A549 treated with AZD9567 at 1 μM for 4 hours (cell line): ENCODE results near the gene MFAP1. TPM values are rescaled to one million over a fixed set of nuclear protein-coding genes. Genes with fewer than 3 reads are reported as not detected.

ENCODE experiments used
- total RNA-seq: library from RNA; stranded (reverse); fragments of 200-300 nt; extraction: Qiagen RNA extraction; gene quantifications from 5 replicates; pipeline ENCODE4 v1.2.3, GENCODE V29; 2022; ENCODE audit not compliant: insufficient read depth

The MFAP1 gene, protein sequence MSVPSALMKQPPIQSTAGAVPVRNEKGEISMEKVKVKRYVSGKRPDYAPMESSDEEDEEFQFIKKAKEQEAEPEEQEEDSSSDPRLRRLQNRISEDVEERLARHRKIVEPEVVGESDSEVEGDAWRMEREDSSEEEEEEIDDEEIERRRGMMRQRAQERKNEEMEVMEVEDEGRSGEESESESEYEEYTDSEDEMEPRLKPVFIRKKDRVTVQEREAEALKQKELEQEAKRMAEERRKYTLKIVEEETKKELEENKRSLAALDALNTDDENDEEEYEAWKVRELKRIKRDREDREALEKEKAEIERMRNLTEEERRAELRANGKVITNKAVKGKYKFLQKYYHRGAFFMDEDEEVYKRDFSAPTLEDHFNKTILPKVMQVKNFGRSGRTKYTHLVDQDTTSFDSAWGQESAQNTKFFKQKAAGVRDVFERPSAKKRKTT
- 24.6 to 31.5 TPM (median 25.1 TPM) in 5 replicates for total RNA-seq

GRCh38 chr15:43824302-43825246 is at the start of gene MFAP1:
Gene MFAP1 (minus strand): TSS chr15:43824690. CDS start chr15:43824569, 121 bp downstream.

GRCh38 chr15:43826508-43827341 is 2.2 kb upstream of the MFAP1 start, which contains the start of gene WDR76:
Gene WDR76 (plus strand): TSS chr15:43827002. CDS start chr15:43827033, 31 bp downstream.

DNA sequence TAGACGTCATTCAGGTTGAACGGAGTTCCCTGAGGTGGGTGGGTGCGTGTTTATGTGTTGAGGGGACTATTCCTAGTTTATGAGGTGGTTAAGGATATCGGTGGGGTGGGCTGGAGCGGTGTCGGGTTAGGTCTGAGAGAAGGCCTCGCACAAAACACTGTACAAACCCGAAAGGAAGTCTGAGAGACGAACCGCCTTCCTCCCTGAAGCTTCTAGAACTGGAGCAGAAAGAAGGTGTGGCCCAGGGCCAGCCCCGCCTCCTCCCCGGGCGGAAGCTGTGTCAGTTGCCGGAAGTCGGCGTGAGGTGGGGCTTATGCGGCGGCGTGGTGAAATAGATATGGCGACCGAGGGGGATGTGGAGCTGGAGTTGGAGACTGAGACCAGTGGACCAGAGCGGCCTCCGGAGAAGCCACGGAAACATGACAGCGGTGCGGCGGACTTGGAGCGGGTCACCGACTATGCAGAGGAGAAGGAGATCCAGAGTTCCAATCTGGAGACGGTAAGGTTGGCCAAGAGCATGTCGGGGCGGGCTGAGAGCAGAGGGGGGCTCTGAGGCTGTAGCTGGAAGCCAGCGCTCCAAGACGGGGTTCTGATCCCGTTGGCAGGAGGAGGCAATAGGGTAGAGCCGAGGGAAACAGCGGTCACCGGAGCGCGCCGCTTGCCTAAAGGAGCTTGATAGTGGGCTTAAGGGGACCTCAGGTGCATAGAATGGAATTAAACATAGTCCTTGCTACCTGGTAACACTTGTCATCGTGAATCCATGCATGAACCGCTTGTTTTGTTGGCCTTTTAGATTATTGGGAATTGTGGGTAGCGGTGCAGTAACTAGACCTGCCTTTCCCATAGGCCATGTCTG is 24.0 kb downstream of the MFAP1 start, which contains the start of gene HYPK:
Gene HYPK (plus strand): TSS at position 314 of the 856 bp plus-strand sequence. CDS start 24 bp downstream, at position 338.

GRCh38 chr15:43799945-43800285 is 24.6 kb downstream of the MFAP1 start, which contains the start of gene SERINC4:
Gene SERINC4 (minus strand): TSS chr15:43800220. CDS start chr15:43799986, 234 bp downstream.

DNA sequence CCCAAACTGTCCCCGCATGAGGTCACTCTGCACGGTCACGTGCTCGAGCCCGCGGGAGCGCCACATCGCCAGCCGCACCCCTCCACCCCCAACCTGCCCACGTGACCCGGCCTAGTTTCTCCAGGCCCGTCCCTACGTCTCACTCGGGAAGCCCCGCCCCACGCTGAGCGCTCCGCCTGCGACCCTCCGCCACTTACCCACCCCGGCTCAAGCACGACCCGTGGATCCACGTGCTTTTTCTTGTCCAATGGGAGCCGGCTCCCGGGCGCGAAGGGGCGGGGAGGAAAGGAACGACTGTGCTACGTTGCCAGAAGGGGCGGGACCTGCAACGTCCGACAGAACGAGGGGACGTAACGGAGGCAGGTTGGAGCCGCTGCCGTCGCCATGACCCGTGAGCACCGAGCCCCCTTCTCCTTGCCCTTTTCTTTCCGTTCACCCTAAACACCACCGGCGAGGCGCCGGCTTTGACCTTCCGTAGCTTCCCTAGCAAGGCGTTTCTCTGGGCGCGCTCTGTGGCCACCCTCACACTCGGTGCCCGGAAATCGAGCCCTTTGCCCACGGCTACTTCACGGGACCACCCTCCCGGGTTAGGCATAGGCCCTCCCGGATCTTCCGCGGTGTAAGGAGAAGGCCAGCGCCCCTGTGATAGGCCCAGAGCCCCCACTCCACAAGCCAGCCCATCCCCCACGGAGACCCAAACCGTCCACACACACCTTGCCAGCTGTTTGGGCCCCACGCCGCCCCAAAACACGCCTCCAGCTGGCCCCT is 32.3 kb downstream of the MFAP1 start, which contains the start of gene SERF2:
Gene SERF2 (plus strand): TSS at position 328 of the 768 bp plus-strand sequence. CDS start 57 bp downstream, at position 385.

GRCh38 chr15:43776718-43777266 is 47.7 kb downstream of the MFAP1 start, which contains the start of gene ELL3:
Gene ELL3 (minus strand): TSS chr15:43776966. CDS start chr15:43776901, 65 bp downstream.

Other genes with a start within 250 kb of the MFAP1 start
- gene PPIP5K1, start 234.5 kb downstream of the MFAP1 start, total RNA-seq, result 5.0 to 8.9 TPM (median 5.2 TPM) in 5 replicates
- 2.3 to 4.8 TPM (median 3.6 TPM) in 4 of 5 replicates, not detected in the other for gene CKMT1B, start 230.7 kb downstream of the MFAP1 start, total RNA-seq
- 0.06 to 0.15 TPM (median 0.11 TPM) in 4 of 5 replicates, not detected in the other for gene STRC, start 205.9 kb downstream of the MFAP1 start, total RNA-seq
- 0.78 to 1.4 TPM (median 1.0 TPM) in 4 of 5 replicates, not detected in the other for gene CATSPER2, start 175.8 kb downstream of the MFAP1 start, total RNA-seq
- 2.4 to 6.9 TPM (median 3.2 TPM) in 5 replicates for gene CKMT1A, start 130.8 kb downstream of the MFAP1 start, total RNA-seq
- 259 to 366 TPM (median 344 TPM) in 5 replicates for gene PDIA3, start 78.3 kb downstream of the MFAP1 start, total RNA-seq
- gene ELL3, start 47.7 kb downstream of the MFAP1 start, total RNA-seq, result 1.4 to 1.9 TPM (median 1.6 TPM) in 5 replicates
- gene SERF2, start 32.4 kb downstream of the MFAP1 start, total RNA-seq, result 469 to 703 TPM (median 677 TPM) in 5 replicates
- 0.05 to 0.20 TPM (median 0.07 TPM) in 3 of 5 replicates, not detected in the others for gene SERINC4, start 24.5 kb downstream of the MFAP1 start, total RNA-seq
- gene HYPK, start 24.1 kb downstream of the MFAP1 start, total RNA-seq, result 3.9 to 19.7 TPM (median 4.8 TPM) in 5 replicates
- gene WDR76, start 2.3 kb upstream of the MFAP1 start, total RNA-seq, result 10.5 to 12.4 TPM (median 10.9 TPM) in 5 replicates